Measurements from ENCODE around the gene XRCC3.

XRCC3 gene

GRCh38 chr14:103675957-103676356 is 39.3 kb downstream of the XRCC3 start:
- TF ChIP-seq CTCF (IDR thresholded peaks at IDR 0.05; ENCODE audit: borderline replicate concordance, insufficient read depth, low read depth, low read length) = no peak
- no peak overlapping the region for H3K4me3 ChIP-seq (ENCODE audit: low read depth, low read length)

GRCh38 chr14:103671911-103672310 is 43.3 kb downstream of the XRCC3 start:
- no peak overlapping the region for H3K4me3 ChIP-seq (ENCODE audit: low read depth, low read length)

GRCh38 chr14:103669370-103669769 is 45.9 kb downstream of the XRCC3 start:
- TF ChIP-seq CTCF (IDR thresholded peaks at IDR 0.05; ENCODE audit: borderline replicate concordance, insufficient read depth, low read depth, low read length) = no peak
- no peak overlapping the region for H3K4me3 ChIP-seq (ENCODE audit: low read depth, low read length)

More at GRCh38 chr14:103671911-103672310, 43.3 kb downstream of the XRCC3 start:
- no peak for TF ChIP-seq CTCF (IDR thresholded peaks at IDR 0.05; ENCODE audit: borderline replicate concordance, insufficient read depth, low read depth, low read length)

GRCh38 chr14:103668117-103668516 is 47.1 kb downstream of the XRCC3 start:
- no peak overlapping the region for H3K4me3 ChIP-seq (ENCODE audit: low read depth, low read length)
- TF ChIP-seq CTCF (IDR thresholded peaks at IDR 0.05; ENCODE audit: borderline replicate concordance, insufficient read depth, low read depth, low read length) = no peak

- TF ChIP-seq CTCF (IDR thresholded peaks at IDR 0.05; ENCODE audit: borderline replicate concordance, insufficient read depth, low read depth, low read length) = no peak
- no peak overlapping the region for H3K4me3 ChIP-seq (ENCODE audit: low read depth, low read length)
Observed at GRCh38 chr14:103667671-103668070, 47.6 kb downstream of the XRCC3 start.

GRCh38 chr14:103663506-103663905 is 51.7 kb downstream of the XRCC3 start:
- TF ChIP-seq CTCF (IDR thresholded peaks at IDR 0.05; ENCODE audit: borderline replicate concordance, insufficient read depth, low read depth, low read length) = no peak
- H3K4me3 ChIP-seq (ENCODE audit: low read depth, low read length) = no peak overlapping the region

- TF ChIP-seq CTCF (IDR thresholded peaks at IDR 0.05; ENCODE audit: borderline replicate concordance, insufficient read depth, low read depth, low read length) = no peak
- no peak overlapping the region for H3K4me3 ChIP-seq (ENCODE audit: low read depth, low read length)
Observed at GRCh38 chr14:103662591-103662990, 52.7 kb downstream of the XRCC3 start.

Data from GM12875 (cell line).